Lung (tissue), 12 donors: Measurements from ENCODE around the gene ZC3H10. TPM values are rescaled to one million over a fixed set of nuclear protein-coding genes. Genes with fewer than 3 reads are reported as not detected.
A peak's percentile ranks its signal among the peaks of the same experiment; 100 is the strongest.
"Not testable (repeated sequence)": the region's sequence is repeated elsewhere in the genome, so short reads cannot be mapped to it uniquely, and the experiment has no call there.

ENCODE experiments used
- ATAC-seq: fragments of 200-7000 bp; cut with Tn5 transposase; one replicate; pipeline ENCODE4 v1.9.1; 2020; ENCODE audit warnings: moderate number of reproducible peaks; ENCODE audit not compliant: insufficient read depth, low FRiP score
- DNase-seq, 3 donors: peaks; one replicate each; pipeline ENCODE4 v3.0.0-alpha.2; 2013 to 2017
- H3K27ac ChIP-seq, 2 donors: one replicate each; pipeline ENCODE4 v1.5.1; 2013; ENCODE audit warnings: mild to moderate bottlenecking in 2 of 2, moderate library complexity in 2 of 2, control low read depth in 1 of 2, inconsistent platforms in 1 of 2, low read depth in 1 of 2, low read length in 1 of 2
- H3K27me3 ChIP-seq, 3 donors: one replicate each; pipeline ENCODE4 v1.5.1; 2013; ENCODE audit warnings: low read length in 2 of 3; ENCODE audit not compliant: control insufficient read depth in 3 of 3, insufficient read depth in 3 of 3
- H3K36me3 ChIP-seq, 4 donors: one replicate each; pipeline ENCODE4 v1.5.1; 2013; ENCODE audit warnings: low read length in 4 of 4, mild to moderate bottlenecking in 1 of 4, moderate library complexity in 1 of 4; ENCODE audit not compliant: control insufficient read depth in 4 of 4, insufficient read depth in 4 of 4
- H3K4me1 ChIP-seq, 5 donors: one replicate each; pipeline ENCODE4 v1.5.1; 2013; ENCODE audit warnings: low read length in 5 of 5, mild to moderate bottlenecking in 2 of 5, moderate library complexity in 1 of 5; ENCODE audit not compliant: control insufficient read depth in 5 of 5, insufficient read depth in 5 of 5
- H3K4me3 ChIP-seq: one replicate; pipeline ENCODE4 v1.5.1; 2013; ENCODE audit warnings: mild to moderate bottlenecking, control low read depth, moderate library complexity
- H3K9ac ChIP-seq, 2 donors: one replicate each; pipeline ENCODE4 v1.5.1; 2013; ENCODE audit warnings: low read length in 2 of 2, control low read depth in 1 of 2; ENCODE audit not compliant: insufficient read depth in 1 of 2
- H3K9me3 ChIP-seq, 4 donors: one replicate each; pipeline ENCODE4 v1.5.1; 2013; ENCODE audit warnings: low read length in 3 of 4, mild to moderate bottlenecking in 1 of 4, moderate library complexity in 1 of 4; ENCODE audit not compliant: control insufficient read depth in 4 of 4, insufficient read depth in 3 of 4
- CTCF ChIP-seq: IDR thresholded peaks from 2 replicates; pipeline ENCODE4 v1.5.1; 2012; ENCODE audit warnings: mild to moderate bottlenecking; ENCODE audit errors: control extremely low read depth, extremely low read depth
- WGBS, 2 donors: extraction: QIAGEN DNeasy Blood & Tissue Kit; methylation state at CpG; one replicate each; pipeline ENCODE4 v1.1.7; 2013; 5-methylcytosine and 5-hydroxymethylcytosine counted together
- polyA plus RNA-seq, 2 donors: library from polyadenylated mRNA; stranded (reverse); fragments of 200-250 nt; gene quantifications; one replicate each; pipeline ENCODE4 v1.2.1, GENCODE V29; 2013
- total RNA-seq, 2 donors: library from RNA; depleted of rRNA in 1 of 2; stranded (reverse); fragments of >200 nt in 1 of 2; gene quantifications; one replicate each; pipeline ENCODE4 v1.2.1, GENCODE V29; 2014 to 2021
- donor health status: control.
- donor health status: control.
- donor health status: Bipolar disorder and iron deficiency.
- donor health status: healthy.
- donor health status: DM: yes; HTN: yes; CAD: no.

ZC3H10 gene
- total and polyA plus RNA-seq, 4 donors, result 2.5 to 7.9 (median 3.3) TPM

- DNase-seq, result peak; percentile 97 to 99 (median 99)
- peak; percentile 73 for ATAC-seq
- peak within 1 kb of the TSS; percentile 91 to 99 for H3K27ac ChIP-seq
- peaks cover 0 to 20% (median 5%) of the 10 kb centered on the region in 5 donors for H3K4me1 ChIP-seq
- peak within 1 kb of the TSS; percentile 97 to 99 for H3K9ac ChIP-seq
- no peaks in the 10 kb centered on the region for H3K27me3 ChIP-seq
- H3K4me3 ChIP-seq, result peak within 1 kb of the TSS; percentile 63
- H3K36me3 ChIP-seq, result peaks cover 12 to 19% (median 16%) of the 10 kb centered on the region in 4 donors
- TF ChIP-seq CTCF, result no peak
- 0% methylated on average over 34 of the region's 34 CpGs for WGBS, 2 donors
- H3K9me3 ChIP-seq, result no peaks in the 10 kb centered on the region
Measured at GRCh38 chr12:56116267-56117081, 1.6 kb upstream of the ZC3H10 start, which contains the start of gene RPL41. RPL41 (plus strand) TSS chr12:56116633.

- Histone ChIP-seq H3K4me1 (peaks cover 0 to 20% (median 5%) of the 10 kb centered on the region in 5 donors), H3K27ac (peak overlapping the region; percentile 91 to 99), H3K4me3 (peak overlapping the region; percentile 63), H3K36me3 (peaks cover 9 to 21% (median 14%) of the 10 kb centered on the region in 4 donors), H3K9ac (peak overlapping the region; percentile 97 to 99)
- not testable (repeated sequence) for H3K27me3 ChIP-seq, H3K9me3 ChIP-seq, ATAC-seq
- peak in 1 of 3 donors; percentile 47 for DNase-seq
- WGBS, 2 donors, result 2 to 6% methylated on average over 12 of the region's 16 CpGs
Measured at GRCh38 chr12:56117082-56117706, 872 bp upstream of the ZC3H10 start.

DNA sequence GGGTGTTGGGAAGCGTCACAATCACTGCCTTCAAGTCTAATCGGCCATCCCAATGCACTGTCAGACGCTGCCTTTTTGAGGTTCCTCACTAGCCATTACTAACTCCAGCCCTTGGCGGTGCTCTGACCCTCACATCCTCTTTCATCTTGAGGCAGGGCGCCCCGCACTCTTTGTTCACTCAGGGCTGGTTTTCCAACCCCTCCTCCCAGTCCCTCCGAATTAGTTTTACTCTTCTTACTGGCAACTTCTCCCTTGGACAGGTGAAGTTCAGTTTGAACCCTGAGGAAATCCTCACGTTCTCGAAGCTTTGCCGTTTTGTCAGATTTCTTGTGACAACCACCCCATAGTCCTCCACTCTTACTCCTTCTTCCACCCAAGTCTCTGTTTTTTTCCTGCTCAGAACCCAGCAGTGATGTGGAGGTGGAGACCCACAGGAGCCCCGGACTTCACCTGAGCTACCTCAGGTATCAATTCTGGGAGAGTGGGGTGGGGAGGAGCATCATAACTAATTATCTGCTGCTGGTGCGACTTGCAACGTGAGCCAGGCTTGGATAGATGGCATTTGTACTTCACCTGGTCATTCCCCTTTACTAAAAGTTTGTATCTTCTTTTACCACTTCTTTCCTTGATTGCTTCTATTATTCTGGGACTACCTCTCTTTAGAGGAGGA is 757 bp downstream of the ZC3H10 start:
- Histone ChIP-seq H3K9ac (peak overlapping the region; percentile 71 to 84), H3K4me3 (peak overlapping the region; percentile 77), H3K4me1 (peaks cover 0 to 20% (median 8%) of the 10 kb centered on the region in 5 donors), H3K9me3 (no peaks in the 10 kb centered on the region), H3K27me3 (no peaks in the 10 kb centered on the region), H3K27ac (peak overlapping the region; percentile 76 to 94), H3K36me3 (peaks cover 5 to 16% (median 9%) of the 10 kb centered on the region in 4 donors)
- DNase-seq (no peak), ATAC-seq (no peak)
- WGBS, 2 donors, result 7 to 13% methylated on average over 13 of the region's 13 CpGs
- TF ChIP-seq CTCF, result no peak
